Breast epithelium (tissue), 4 donors: ENCODE results near the gene MRFAP1L1. TPM values are rescaled to one million over a fixed set of nuclear protein-coding genes. Genes with fewer than 3 reads are reported as not detected.
"Not testable (repeated sequence)": the region's sequence is repeated elsewhere in the genome, so short reads cannot be mapped to it uniquely, and the experiment has no call there.

Source experiments
- DNase-seq, 2 donors: peaks; one replicate each; pipeline ENCODE4 v3.0.0-alpha.2; 2019; ENCODE audit warnings: low spot score in 2 of 2
- H3K27ac ChIP-seq, 2 donors: fragments of 200-600 bp; sonication (generic) in 1 of 2; one replicate each; pipeline ENCODE4 v1.5.1; 2016 to 2019; ENCODE audit warnings: mild to moderate bottlenecking in 1 of 2
- H3K27me3 ChIP-seq, 2 donors: fragments of 200-600 bp; sonication (generic) in 1 of 2; one replicate each; pipeline versions ENCODE4 v1.5.1 to v1.6.0; 2017 to 2019; ENCODE audit warnings: control low read depth in 1 of 2, mild to moderate bottlenecking in 1 of 2
- H3K36me3 ChIP-seq: fragments of 200-600 bp; one replicate; pipeline ENCODE4 v1.5.1; 2019
- H3K4me1 ChIP-seq, 2 donors: fragments of 200-600 bp; sonication (generic); one replicate each; pipeline ENCODE4 v1.5.1; 2016 to 2019; ENCODE audit warnings: control low read depth in 1 of 2
- H3K4me3 ChIP-seq, 3 donors: fragments of 200-600 bp; sonication (generic); 1 replicate in 2 of 3; 2 replicates in 1 of 3; pipeline ENCODE4 v1.5.1; 2016 to 2019; ENCODE audit warnings: mild to moderate bottlenecking in 3 of 3, moderate library complexity in 2 of 3
- H3K9me3 ChIP-seq, 2 donors: fragments of 200-600 bp; sonication (generic) in 1 of 2; one replicate each; pipeline ENCODE4 v1.5.1; 2016 to 2019; ENCODE audit warnings: control low read depth in 1 of 2
- POLR2A ChIP-seq: fragments of 450-650 bp; IDR thresholded peaks from one replicate; pipeline ENCODE4 v1.6.1; 2016; ENCODE audit warnings: antibody characterized with exemption, mild to moderate bottlenecking, moderate library complexity
- POLR2AphosphoS5 ChIP-seq, 3 donors: sonication (generic); formaldehyde crosslinking; IDR thresholded peaks; one replicate each; pipeline ENCODE4 v1.6.1; 2017; ENCODE audit warnings: antibody characterized with exemption in 3 of 3
- intact Hi-C: fragments of 100-400 bp; cut with DNase I; formaldehyde crosslinking; loops from one replicate; pipeline ENCODE4 v1.15.1; 2023; ENCODE audit warnings: low total_unique reads
- total RNA-seq, 3 donors: library from RNA; depleted of rRNA; stranded (reverse); fragments of >200 nt; gene quantifications; one replicate each; pipeline ENCODE4 v1.1.0, GENCODE V29; 2016
- TF ChIP-seq, protein P1 (sequence below), 3 donors: fragments of 450-650 bp; IDR thresholded peaks; one replicate each; pipeline ENCODE4 v1.5.1; 2016 to 2017; ENCODE audit warnings: antibody characterized with exemption in 3 of 3, mild to moderate bottlenecking in 3 of 3, moderate library complexity in 3 of 3

MRFAP1L1 gene
- total RNA-seq = 10 to 100 TPM; 48.0 to 78.0 (median 70.1) TPM

GRCh38 chr4:6709230-6710114, at the start of gene MRFAP1L1:
MRFAP1L1 (minus strand) TSS chr4:6709865; CDS start chr4:6709629, 236 bp downstream.
- Histone ChIP-seq H3K27me3 (no peaks in the 10 kb centered on the region), H3K27ac (peak within 1 kb of the TSS; percentile 88 to 92), H3K4me3 (peak within 1 kb of the TSS; percentile 61 to 93 (median 90)), H3K36me3 (no peaks in the 10 kb centered on the region), H3K9me3 (no peaks in the 10 kb centered on the region), H3K4me1 (peaks cover 0 to 19% of the 10 kb centered on the region in 2 donors)
- DNase-seq = peak; percentile 94 to 95
- TF ChIP-seq POLR2A (peak; percentile 64), POLR2AphosphoS5 (IDR thresholded peaks at IDR 0.05) (peak; percentile 61 to 90 (median 69))
- TF ChIP-seq, protein P1, sequence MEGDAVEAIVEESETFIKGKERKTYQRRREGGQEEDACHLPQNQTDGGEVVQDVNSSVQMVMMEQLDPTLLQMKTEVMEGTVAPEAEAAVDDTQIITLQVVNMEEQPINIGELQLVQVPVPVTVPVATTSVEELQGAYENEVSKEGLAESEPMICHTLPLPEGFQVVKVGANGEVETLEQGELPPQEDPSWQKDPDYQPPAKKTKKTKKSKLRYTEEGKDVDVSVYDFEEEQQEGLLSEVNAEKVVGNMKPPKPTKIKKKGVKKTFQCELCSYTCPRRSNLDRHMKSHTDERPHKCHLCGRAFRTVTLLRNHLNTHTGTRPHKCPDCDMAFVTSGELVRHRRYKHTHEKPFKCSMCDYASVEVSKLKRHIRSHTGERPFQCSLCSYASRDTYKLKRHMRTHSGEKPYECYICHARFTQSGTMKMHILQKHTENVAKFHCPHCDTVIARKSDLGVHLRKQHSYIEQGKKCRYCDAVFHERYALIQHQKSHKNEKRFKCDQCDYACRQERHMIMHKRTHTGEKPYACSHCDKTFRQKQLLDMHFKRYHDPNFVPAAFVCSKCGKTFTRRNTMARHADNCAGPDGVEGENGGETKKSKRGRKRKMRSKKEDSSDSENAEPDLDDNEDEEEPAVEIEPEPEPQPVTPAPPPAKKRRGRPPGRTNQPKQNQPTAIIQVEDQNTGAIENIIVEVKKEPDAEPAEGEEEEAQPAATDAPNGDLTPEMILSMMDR (IDR thresholded peaks at IDR 0.05) = no peak
- intact Hi-C loops = no loop called here

DNA sequence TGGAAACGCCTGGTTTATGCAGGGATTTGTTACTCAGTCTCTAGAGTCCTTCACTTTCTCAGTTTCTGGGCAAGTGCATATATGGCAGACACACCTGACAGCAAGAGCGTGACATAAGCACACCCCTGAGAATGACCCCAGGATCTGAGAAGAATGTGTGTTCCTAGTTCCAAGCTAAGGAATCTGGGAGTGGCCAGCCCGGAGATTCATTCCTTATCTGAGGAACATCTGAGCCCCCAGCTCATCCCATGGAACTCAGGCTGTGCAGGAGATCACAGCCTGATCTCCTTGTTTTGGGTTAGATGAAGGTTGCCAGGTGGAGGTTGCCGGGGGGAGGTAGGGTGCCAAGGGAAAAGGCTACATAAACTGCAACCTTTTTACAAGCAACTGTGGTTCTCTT, 49.1 kb upstream of the MRFAP1L1 start:
- no peak overlapping the region for H3K4me3 ChIP-seq
- TF ChIP-seq, protein P1 (IDR thresholded peaks at IDR 0.05) = no peak
- TF ChIP-seq POLR2A = no peak
- TF ChIP-seq POLR2AphosphoS5 (IDR thresholded peaks at IDR 0.05) = no peak
- no peaks in the 10 kb centered on the region for H3K27me3 ChIP-seq
- DNase-seq = no peak
- intact Hi-C loops = no loop called here
- no peaks in the 10 kb centered on the region for H3K9me3 ChIP-seq
- H3K4me1 ChIP-seq = no peaks in the 10 kb centered on the region
- H3K36me3 ChIP-seq = no peaks in the 10 kb centered on the region
- no peak overlapping the region for H3K27ac ChIP-seq

DNA sequence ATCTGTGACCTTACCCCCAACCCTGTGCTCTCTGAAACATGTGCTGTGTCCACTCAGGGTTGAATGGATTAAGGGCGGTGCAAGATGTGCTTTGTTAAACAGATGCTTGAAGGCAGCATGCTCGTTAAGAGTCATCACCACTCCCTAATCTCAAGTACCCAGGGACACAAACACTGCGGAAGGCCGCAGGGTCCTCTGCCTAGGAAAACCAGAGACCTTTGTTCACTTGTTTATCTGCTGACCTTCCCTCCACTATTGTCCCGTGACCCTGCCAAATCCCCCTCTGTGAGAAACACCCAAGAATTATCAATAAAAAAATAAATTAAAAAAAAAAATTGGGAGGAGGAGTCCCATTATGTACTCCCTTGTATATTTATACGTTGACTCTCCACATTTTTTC, 46.7 kb upstream of the MRFAP1L1 start:
- intact Hi-C loops, H3K4me1 ChIP-seq, H3K27me3 ChIP-seq, DNase-seq, H3K9me3 ChIP-seq, H3K36me3 ChIP-seq, H3K4me3 ChIP-seq, H3K27ac ChIP-seq: not testable (repeated sequence)

DNA sequence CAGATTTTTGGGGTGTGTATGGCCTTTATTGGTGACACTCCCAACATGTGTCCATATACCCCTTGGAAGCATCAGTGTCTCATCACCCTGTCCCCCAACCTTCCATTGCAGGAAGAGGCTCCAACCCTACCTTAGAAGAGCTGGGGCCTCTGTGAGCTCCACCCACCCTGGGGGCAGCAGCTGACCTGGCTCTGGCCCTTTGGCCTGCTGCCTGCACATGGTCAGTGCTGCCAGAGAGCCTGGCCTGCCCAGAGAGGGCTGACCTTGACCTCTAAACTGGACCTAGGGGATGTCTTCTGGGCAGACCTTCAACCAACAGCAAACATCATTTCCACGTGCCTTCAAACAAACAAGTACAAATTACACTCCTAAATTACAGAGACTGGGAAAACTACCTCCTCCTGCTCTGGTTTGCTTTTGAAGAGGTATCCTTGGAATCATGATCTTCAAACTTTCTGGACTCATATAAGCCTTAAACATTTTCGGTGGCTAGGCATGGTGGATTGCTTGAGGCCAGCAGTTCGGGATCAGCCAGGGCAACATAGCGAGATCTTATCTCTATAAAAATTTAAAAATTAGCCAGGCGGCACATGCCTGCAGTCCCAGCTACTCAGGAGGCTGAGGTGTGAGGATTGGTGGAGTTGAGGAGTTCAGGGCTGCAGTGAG, 45.6 kb upstream of the MRFAP1L1 start:
- no peaks in the 10 kb centered on the region for H3K27me3 ChIP-seq
- H3K4me1 ChIP-seq = peaks cover 4 to 5% of the 10 kb centered on the region in 2 donors
- no peak overlapping the region for H3K4me3 ChIP-seq
- TF ChIP-seq POLR2AphosphoS5 (IDR thresholded peaks at IDR 0.05) = no peak
- TF ChIP-seq POLR2A = no peak
- TF ChIP-seq, protein P1 (IDR thresholded peaks at IDR 0.05) = no peak
- no peaks in the 10 kb centered on the region for H3K36me3 ChIP-seq
- intact Hi-C loops = no loop called here
- no peak overlapping the region for H3K27ac ChIP-seq
- no peak for DNase-seq
- no peaks in the 10 kb centered on the region for H3K9me3 ChIP-seq

GRCh38 chr4:6754481-6755087, 44.9 kb upstream of the MRFAP1L1 start:
- no peak for TF ChIP-seq POLR2A
- TF ChIP-seq, protein P1 (IDR thresholded peaks at IDR 0.05) = no peak
- no peak for TF ChIP-seq POLR2AphosphoS5 (IDR thresholded peaks at IDR 0.05)
- H3K27me3 ChIP-seq = no peaks in the 10 kb centered on the region
- no peak overlapping the region for H3K27ac ChIP-seq
- H3K9me3 ChIP-seq = no peaks in the 10 kb centered on the region
- intact Hi-C loops = no loop called here
- H3K36me3 ChIP-seq = no peaks in the 10 kb centered on the region
- peaks cover 5 to 11% of the 10 kb centered on the region in 2 donors for H3K4me1 ChIP-seq
- no peak overlapping the region for H3K4me3 ChIP-seq
- no peak for DNase-seq
